GM12874 (cell line): ENCODE data around the gene ADCY3.

Experiments used
- TF ChIP-seq, protein P1 (sequence below): IDR thresholded peaks from 2 replicates; pipeline ENCODE4 v1.5.1; 2011; ENCODE audit warnings: low read depth, mild to moderate bottlenecking, control low read depth, low read length, moderate library complexity; ENCODE audit not compliant: insufficient read depth

Gene ADCY3

DNA sequence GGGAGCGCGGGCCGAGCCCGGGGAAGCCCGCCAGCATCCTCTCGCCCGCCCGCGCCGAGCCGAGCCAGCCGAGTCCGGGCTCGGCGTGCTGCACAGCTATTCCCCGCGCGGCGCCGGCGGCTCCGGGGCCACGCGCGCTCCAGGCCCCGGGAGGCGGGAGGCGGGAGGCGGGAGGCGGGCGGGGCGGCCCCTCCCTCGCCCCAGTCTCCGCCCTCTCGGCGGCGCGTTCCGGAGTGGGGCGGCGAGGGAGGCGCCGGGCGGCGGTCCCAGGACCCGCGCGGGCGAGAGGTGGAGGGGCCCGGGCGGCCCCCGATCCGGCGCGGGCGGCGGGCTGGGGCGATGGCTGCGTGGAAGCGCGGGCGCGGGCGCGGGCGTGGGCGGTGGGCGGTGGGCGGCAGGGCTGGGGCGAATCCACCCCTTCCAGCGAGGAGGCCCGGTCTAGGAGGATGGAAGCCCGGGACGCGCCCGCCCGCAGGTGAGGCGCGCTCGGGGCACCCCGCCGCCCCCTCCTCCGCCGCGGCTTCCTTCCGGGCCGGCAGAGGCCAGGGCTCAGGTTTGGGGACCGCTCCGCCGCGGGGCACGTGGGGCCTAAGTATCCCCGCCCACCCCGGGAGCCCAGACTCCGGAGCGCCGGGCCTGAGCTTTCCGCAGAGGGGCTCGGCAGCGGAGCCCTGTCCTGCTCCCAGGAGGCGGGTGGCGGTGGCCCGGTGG, at the start of gene ADCY3:
ADCY3 (minus strand) TSS at position 140 of the 711 bp plus-strand sequence. CDS start 1,250 bp downstream, outside the sequence.
- TF ChIP-seq, protein P1, sequence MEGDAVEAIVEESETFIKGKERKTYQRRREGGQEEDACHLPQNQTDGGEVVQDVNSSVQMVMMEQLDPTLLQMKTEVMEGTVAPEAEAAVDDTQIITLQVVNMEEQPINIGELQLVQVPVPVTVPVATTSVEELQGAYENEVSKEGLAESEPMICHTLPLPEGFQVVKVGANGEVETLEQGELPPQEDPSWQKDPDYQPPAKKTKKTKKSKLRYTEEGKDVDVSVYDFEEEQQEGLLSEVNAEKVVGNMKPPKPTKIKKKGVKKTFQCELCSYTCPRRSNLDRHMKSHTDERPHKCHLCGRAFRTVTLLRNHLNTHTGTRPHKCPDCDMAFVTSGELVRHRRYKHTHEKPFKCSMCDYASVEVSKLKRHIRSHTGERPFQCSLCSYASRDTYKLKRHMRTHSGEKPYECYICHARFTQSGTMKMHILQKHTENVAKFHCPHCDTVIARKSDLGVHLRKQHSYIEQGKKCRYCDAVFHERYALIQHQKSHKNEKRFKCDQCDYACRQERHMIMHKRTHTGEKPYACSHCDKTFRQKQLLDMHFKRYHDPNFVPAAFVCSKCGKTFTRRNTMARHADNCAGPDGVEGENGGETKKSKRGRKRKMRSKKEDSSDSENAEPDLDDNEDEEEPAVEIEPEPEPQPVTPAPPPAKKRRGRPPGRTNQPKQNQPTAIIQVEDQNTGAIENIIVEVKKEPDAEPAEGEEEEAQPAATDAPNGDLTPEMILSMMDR, result no peak

DNA sequence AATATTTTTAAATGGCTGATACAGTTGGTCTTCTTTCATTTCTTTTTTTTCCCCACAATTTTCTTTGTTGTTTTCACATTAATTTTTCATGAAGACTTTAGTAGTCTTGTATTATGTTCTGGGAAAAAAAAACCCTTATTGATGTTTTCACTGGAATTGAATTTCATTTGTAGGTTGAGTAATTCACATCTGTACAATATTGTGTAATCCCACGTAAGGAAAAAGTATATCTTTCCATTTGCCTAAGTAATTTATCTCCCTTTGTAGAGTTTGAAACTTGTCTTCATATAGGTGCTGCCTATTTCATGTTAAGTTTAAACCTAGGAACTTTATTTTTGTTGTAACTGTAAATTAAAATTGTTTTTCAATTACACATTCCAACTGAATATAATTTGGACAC, 49.7 kb upstream of the ADCY3 start:
- TF ChIP-seq, protein P1, result no peak

DNA sequence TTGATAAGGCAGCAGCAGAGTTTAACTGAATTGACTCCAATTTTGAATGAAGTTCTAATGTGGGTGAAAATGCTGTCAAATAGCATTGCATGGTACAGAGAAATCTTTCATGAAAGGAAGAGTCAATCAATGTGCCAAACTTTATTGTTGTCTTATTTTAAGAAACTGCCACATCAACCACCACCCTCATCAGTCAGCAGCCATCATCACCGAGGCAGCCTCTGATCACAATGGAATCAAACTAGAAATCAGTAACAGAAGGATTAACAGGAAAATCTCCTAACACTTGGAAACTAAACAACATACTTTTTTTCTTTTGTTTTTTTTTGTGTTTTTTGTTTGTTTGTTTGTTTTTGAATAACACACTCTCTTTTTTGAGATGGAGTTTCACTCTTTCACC, 41.9 kb upstream of the ADCY3 start:
- TF ChIP-seq, protein P1, result no peak

DNA sequence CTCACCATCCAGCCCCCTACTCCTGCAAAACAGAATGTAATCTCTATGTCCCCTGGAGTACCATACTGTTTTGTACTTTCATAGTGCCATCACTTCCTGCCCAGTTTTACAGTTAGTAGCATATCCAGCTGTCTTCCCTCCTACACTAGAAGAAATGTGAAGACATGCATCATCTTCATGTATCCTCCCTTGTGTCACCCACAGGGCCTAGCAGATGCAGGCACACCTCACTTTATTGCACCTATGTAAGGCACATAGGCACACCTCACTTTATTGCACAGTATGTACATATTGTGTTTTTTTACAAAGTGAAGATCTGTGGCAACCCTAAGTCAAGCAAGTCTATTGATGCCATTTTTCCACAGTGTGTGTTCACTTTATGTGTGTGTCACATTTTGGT, 39.7 kb upstream of the ADCY3 start:
- TF ChIP-seq, protein P1, result no peak

DNA sequence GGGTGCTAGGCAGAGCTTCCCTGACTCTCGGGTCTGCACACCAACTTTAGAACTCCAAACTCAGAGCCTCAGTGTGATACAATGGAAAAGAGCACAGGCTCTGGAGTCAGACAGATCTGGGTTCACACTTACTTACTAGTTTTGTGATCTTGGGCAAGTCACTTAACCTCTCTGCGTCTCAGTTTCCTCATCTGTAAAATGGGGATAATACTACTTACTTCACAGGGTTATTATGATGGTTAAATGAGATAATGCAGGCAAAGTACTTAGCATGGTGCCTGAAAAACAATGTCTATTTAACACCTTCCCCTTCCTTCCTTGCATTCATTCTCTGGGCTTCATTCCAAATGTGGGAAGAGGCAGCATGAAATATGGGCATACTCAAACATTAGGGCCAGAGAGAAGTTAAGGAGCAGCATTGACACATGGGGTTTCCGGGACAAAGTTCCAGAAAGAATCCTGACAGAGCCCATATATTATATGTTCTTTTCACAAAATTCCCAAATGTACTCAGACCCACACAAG, 38.4 kb upstream of the ADCY3 start:
- TF ChIP-seq, protein P1, result no peak

DNA sequence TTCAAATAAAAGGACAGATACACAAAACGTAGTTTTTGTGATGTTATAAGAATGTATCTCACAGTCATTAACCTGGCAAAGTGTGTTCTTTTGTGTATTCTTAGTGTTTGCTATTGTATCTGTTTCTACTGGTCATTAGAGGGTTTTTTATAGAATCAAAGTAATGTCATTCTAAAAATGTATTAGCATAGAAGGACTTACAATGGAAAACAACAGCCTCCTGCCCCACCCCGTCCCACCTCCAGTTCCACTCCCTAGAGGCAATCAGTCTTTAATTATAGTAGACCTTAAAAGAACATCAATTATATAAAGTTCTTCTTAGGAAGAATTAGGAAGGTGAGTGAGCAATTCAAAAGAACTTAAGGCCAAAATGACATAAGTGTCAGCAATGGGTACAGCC, 37.9 kb upstream of the ADCY3 start:
- TF ChIP-seq, protein P1, result no peak

DNA sequence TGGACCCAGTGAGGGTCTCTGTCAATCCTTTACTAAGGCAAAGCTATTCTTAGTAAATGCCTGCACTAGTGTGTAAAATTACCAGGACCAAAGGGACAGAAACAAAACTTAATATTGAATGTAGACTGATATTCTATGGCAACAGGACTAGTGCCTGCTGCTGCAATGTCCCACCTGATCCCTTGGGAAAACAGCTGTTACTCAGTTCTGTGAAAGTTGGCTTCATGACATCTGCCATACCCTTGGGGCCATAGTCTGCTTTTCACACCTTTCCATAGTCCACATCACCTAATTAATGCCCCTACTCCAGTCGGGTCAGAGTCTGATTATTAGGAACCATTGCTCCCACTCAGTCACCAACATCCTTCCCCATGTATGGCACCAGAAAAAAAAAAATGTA, 37.2 kb upstream of the ADCY3 start:
- TF ChIP-seq, protein P1, result no peak
